Neural crest cell (in vitro differentiated cells): ENCODE measurements around the gene NTN1. TPM values are rescaled to one million over a fixed set of nuclear protein-coding genes. Genes with fewer than 3 reads are reported as not detected.

Experiments
- DNase-seq: peaks from one replicate; pipeline ENCODE4 v3.0.0; 2021; ENCODE audit warnings: low read depth, mixed read lengths, low spot score
- H3K27ac Mint-ChIP-seq: one replicate; pipeline ENCODE4 v1.8.0; 2021; ENCODE audit warnings: mild to moderate bottlenecking, mixed read lengths; ENCODE audit not compliant: unreplicated experiment
- H3K27me3 Mint-ChIP-seq: 2 replicates; pipeline ENCODE4 v1.8.0; 2021; ENCODE audit warnings: low read depth, mild to moderate bottlenecking, mixed read lengths
- H3K36me3 Mint-ChIP-seq: 2 replicates; pipeline ENCODE4 v1.8.0; 2021; ENCODE audit warnings: low read depth, mild to moderate bottlenecking, mixed read lengths
- H3K4me1 Mint-ChIP-seq: 2 replicates; pipeline ENCODE4 v1.8.0; 2021; ENCODE audit warnings: mixed read lengths
- H3K4me3 Mint-ChIP-seq: one replicate; pipeline ENCODE4 v1.8.0; 2021; ENCODE audit warnings: mild to moderate bottlenecking, mixed read lengths
- H3K9me3 Mint-ChIP-seq: 2 replicates; pipeline ENCODE4 v1.8.0; 2021; ENCODE audit warnings: mixed read lengths
- CTCF ChIP-seq: fragments of 200-600 bp; sonication (generic); conservative IDR thresholded peaks from 2 replicates; pipeline ENCODE4 v1.5.0; 2021; ENCODE audit warnings: antibody characterized with exemption, mild to moderate bottlenecking
- total RNA-seq: library from RNA; stranded (reverse); gene quantifications from 2 replicates; pipeline ENCODE4 v1.2.1, GENCODE V29; 2021

NTN1 gene
- total RNA-seq, 1 donor from 2014 or later: 10.1 TPM

- Mint-ChIP-seq H3K27me3 (peaks cover 24% of the 10 kb centered on the region), H3K4me1 (peaks cover 4% of the 10 kb centered on the region), H3K9me3 (no peaks in the 10 kb centered on the region), H3K36me3 (no peaks in the 10 kb centered on the region), H3K4me3 (no peak overlapping the region), H3K27ac (no peak overlapping the region)
- TF ChIP-seq CTCF: no peak
- no peak for DNase-seq
These were observed 25.6 kb upstream of the NTN1 start for GRCh38 chr17:8995711-8996110.

DNA sequence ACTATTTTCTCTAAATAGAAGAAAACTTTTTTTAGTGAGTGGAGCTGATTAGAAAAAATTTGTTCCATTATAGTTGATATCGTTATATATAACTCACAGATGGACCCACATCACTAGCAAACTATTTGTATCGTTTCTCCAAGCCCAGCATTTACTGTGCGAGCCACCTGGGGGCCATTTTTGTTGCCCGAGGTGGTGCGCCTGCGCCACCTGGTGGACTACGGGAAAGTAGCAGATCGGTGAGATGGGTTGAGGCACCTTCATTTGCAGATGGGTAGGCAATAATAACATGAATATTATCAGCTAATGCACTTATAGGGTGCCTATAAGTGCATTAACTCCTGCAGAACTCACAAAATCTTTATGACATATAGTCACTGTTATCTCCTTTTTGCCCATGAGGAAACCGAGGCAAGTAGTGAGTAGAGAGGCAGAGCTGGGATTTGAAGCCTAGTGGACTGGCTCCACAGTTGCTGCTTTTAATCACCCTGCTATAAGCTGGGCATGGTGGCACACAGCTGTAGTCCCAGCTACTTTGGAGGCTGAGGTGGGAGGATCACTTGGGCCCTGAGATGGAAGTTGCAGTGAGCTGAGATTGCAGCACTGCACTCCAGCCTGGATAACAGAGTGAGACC is 23.2 kb upstream of the NTN1 start:
- Mint-ChIP-seq H3K36me3 (no peaks in the 10 kb centered on the region), H3K27me3 (peaks cover 43% of the 10 kb centered on the region), H3K4me3 (peak overlapping the region; percentile 73), H3K4me1 (peaks cover 10% of the 10 kb centered on the region), H3K27ac (no peak overlapping the region), H3K9me3 (no peaks in the 10 kb centered on the region)
- peak; percentile 64 for DNase-seq
- peak; percentile 93 for TF ChIP-seq CTCF

DNA sequence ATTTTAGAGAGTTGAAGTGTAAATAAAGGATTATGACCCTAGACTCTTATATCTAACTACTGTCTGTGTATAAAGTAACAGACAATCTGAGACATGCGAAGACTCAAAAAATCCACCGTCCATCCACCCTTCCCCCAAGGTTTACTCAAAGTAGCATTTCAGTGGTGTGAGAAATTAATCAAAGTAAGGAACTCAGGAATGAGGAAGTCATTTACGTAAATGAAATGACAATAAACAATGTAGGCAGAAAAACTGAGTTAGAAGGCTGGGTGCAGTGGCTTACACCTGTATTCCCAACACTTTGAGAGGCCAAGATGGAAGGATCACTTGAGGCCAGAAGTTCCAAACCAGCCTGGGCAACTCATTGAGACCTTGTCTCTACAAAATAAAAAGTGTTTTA is 19.8 kb upstream of the NTN1 start:
- Mint-ChIP-seq H3K36me3 (no peaks in the 10 kb centered on the region), H3K27me3 (peaks cover 74% of the 10 kb centered on the region), H3K4me3 (peak overlapping the region; percentile 41), H3K9me3 (no peaks in the 10 kb centered on the region), H3K4me1 (peaks cover 18% of the 10 kb centered on the region), H3K27ac (no peak overlapping the region)
- no peak for TF ChIP-seq CTCF
- DNase-seq: no peak

DNA sequence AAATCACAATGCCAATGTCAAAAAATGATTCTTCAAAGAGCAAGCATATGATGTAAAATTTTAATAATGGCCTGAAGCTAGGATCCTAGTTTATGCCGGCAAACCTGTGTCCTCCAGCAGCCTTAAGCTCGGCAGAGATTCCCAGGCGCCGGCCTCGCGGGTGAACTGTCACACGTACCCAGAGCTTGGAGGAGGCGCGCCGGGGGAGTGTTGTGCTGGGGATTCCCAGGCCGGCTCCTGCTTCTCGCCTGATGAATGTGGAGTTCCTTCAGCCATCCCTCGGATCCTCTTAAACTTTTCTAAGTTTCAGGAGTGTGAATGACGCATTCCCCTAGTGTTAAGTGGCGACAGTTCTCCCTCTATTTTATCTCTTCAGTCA is 19.1 kb upstream of the NTN1 start:
- peaks cover 81% of the 10 kb centered on the region for H3K27me3 Mint-ChIP-seq
- H3K4me1 Mint-ChIP-seq: peaks cover 18% of the 10 kb centered on the region
- H3K27ac Mint-ChIP-seq: no peak overlapping the region
- no peak for TF ChIP-seq CTCF
- H3K36me3 Mint-ChIP-seq: no peaks in the 10 kb centered on the region
- peak overlapping the region; percentile 65 for H3K4me3 Mint-ChIP-seq
- no peaks in the 10 kb centered on the region for H3K9me3 Mint-ChIP-seq
- no peak for DNase-seq

GRCh38 chr17:9002606-9003354 is 18.5 kb upstream of the NTN1 start:
- TF ChIP-seq CTCF: peak; percentile 57
- H3K4me1 Mint-ChIP-seq: peaks cover 18% of the 10 kb centered on the region
- no peaks in the 10 kb centered on the region for H3K36me3 Mint-ChIP-seq
- no peak overlapping the region for H3K27ac Mint-ChIP-seq
- peak overlapping the region; percentile 65 for H3K4me3 Mint-ChIP-seq
- peak; percentile 47 for DNase-seq
- peaks cover 86% of the 10 kb centered on the region for H3K27me3 Mint-ChIP-seq
- no peaks in the 10 kb centered on the region for H3K9me3 Mint-ChIP-seq
